HepG2 (cell line): Measurements from ENCODE around the gene MGAT1. TPM values are rescaled to one million over a fixed set of nuclear protein-coding genes. Genes with fewer than 3 reads are reported as not detected.

Experiments used
- BRCA1 ChIP-seq: sonication (generic); formaldehyde crosslinking; IDR thresholded peaks from 2 replicates; pipeline ENCODE4 v1.4.0; 2020; ENCODE audit warnings: missing genetic modification reagents
- RFX1 ChIP-seq: fragments of 450-650 bp; IDR thresholded peaks from 2 replicates; pipeline ENCODE4 v1.6.1; 2017
- SPEN ChIP-seq: sonication (generic); formaldehyde crosslinking; IDR thresholded peaks from 2 replicates; pipeline ENCODE4 v1.5.1; 2020; ENCODE audit warnings: low read depth, mild to moderate bottlenecking, missing genetic modification reagents
- TEAD3 ChIP-seq: optimal IDR thresholded peaks from 2 replicates; pipeline ENCODE3; 2016; ENCODE audit warnings: borderline replicate concordance
- ZBTB20 ChIP-seq: sonication (generic); formaldehyde crosslinking; IDR thresholded peaks from 2 replicates; pipeline ENCODE4 v1.8.1; 2023; ENCODE audit warnings: missing genetic modification reagents, low read depth, mild to moderate bottlenecking, borderline replicate concordance
- ZKSCAN5 ChIP-seq: sonication (generic); formaldehyde crosslinking; IDR thresholded peaks from 2 replicates; pipeline ENCODE4 v1.5.1; 2020; ENCODE audit warnings: mild to moderate bottlenecking, missing genetic modification reagents
- ZNF138 ChIP-seq: sonication (generic); formaldehyde crosslinking; IDR thresholded peaks from 2 replicates; pipeline ENCODE4 v1.5.0; 2020; ENCODE audit warnings: mild to moderate bottlenecking, low read depth, missing genetic modification reagents
- polyA plus RNA-seq, 8 experiments: library from polyadenylated mRNA; depleted of rRNA in 3 of 8; stranded (reverse) in 7 of 8; unstranded in 1 of 8; fragments of >200 nt; fragmentation: Illumina TruSeq in 4 of 8; extraction: Trizol in 4 of 8; gene quantifications; 2 replicates each; pipeline versions ENCODE4 v1.2.1 to v1.2.3, GENCODE V29; 2011 to 2016; ENCODE audit warnings: low read depth in 4 of 8, missing spikeins in 1 of 8, mixed read lengths in 1 of 8; ENCODE audit not compliant: insufficient read depth in 1 of 8
- total RNA-seq, 5 experiments: library from RNA; depleted of rRNA; stranded (reverse); fragments of >200 nt; fragmentation: Illumina TruSeq; extraction: Trizol; gene quantifications; 2 replicates each; pipeline ENCODE4 v1.2.3, GENCODE V29; 2016; ENCODE audit warnings: low read depth in 1 of 5
- TF ChIP-seq, protein P1 (sequence below): sonication (generic); formaldehyde crosslinking; IDR thresholded peaks from 2 replicates; pipeline ENCODE4 v1.4.0; 2020; ENCODE audit warnings: mild to moderate bottlenecking, missing genetic modification reagents
- TF ChIP-seq, protein P2 (sequence below): sonication (generic); formaldehyde crosslinking; IDR thresholded peaks from 2 replicates; pipeline ENCODE4 v1.8.0; 2022; ENCODE audit warnings: mild to moderate bottlenecking, missing genetic modification reagents, moderate library complexity
- TF ChIP-seq, protein P3 (sequence below): sonication (generic); formaldehyde crosslinking; IDR thresholded peaks from 2 replicates; pipeline ENCODE4 v1.9.0; 2021; ENCODE audit warnings: missing genetic modification reagents, mild to moderate bottlenecking, borderline replicate concordance
- TF ChIP-seq, protein P4 (sequence below): sonication (generic); formaldehyde crosslinking; IDR thresholded peaks from 2 replicates; pipeline ENCODE4 v1.4.0; 2020; ENCODE audit warnings: missing genetic modification reagents
- TF ChIP-seq, protein P5 (sequence below): sonication (generic); formaldehyde crosslinking; conservative IDR thresholded peaks from 2 replicates; pipeline ENCODE4 v1.4.0; 2020; ENCODE audit warnings: missing genetic modification reagents

MGAT1 gene
- total and polyA plus RNA-seq, 2 of the 13 experiments (the other 11 are each of a cell fraction or from before 2014, with no cell fraction given) = 50.1 to 55.3 TPM

DNA sequence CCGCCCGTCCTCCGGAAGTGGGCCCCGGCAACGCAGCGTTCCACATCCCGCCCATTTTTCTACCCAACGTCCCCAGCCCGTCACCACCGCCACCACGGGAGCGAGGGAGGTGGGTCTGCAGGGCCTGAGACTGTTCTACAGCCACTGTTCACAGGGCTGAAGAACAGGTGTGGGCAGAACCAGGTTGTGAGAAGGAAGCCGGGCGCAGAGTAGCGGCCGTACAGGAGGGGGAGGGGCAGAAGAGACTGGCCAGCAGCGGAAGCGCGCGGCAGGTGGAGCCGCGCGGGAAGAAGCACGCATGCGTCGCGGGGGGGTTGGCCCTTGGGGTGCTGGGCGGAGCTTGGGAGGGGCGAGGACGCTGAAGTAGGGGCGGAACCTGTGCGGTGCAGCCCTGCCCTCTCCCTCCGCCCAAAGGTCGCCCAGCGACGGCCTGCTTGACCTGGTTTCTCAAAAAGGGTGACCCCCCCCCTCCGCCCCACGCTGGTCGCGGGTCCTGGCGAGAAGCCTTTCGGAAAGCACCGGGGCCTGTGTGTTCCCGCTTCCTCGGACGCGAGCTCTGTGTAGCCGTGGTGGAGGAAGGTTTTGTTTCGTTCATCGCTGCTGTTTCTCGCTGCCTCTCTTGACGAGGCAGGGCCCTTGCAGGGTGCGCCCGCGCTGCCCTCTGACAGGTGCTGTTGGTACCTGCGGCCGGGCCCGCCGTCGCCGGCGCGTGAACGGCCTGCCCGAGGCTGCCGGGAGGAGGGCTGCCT, 7.8 kb upstream of the MGAT1 start (continued):
- TF ChIP-seq, protein P1, sequence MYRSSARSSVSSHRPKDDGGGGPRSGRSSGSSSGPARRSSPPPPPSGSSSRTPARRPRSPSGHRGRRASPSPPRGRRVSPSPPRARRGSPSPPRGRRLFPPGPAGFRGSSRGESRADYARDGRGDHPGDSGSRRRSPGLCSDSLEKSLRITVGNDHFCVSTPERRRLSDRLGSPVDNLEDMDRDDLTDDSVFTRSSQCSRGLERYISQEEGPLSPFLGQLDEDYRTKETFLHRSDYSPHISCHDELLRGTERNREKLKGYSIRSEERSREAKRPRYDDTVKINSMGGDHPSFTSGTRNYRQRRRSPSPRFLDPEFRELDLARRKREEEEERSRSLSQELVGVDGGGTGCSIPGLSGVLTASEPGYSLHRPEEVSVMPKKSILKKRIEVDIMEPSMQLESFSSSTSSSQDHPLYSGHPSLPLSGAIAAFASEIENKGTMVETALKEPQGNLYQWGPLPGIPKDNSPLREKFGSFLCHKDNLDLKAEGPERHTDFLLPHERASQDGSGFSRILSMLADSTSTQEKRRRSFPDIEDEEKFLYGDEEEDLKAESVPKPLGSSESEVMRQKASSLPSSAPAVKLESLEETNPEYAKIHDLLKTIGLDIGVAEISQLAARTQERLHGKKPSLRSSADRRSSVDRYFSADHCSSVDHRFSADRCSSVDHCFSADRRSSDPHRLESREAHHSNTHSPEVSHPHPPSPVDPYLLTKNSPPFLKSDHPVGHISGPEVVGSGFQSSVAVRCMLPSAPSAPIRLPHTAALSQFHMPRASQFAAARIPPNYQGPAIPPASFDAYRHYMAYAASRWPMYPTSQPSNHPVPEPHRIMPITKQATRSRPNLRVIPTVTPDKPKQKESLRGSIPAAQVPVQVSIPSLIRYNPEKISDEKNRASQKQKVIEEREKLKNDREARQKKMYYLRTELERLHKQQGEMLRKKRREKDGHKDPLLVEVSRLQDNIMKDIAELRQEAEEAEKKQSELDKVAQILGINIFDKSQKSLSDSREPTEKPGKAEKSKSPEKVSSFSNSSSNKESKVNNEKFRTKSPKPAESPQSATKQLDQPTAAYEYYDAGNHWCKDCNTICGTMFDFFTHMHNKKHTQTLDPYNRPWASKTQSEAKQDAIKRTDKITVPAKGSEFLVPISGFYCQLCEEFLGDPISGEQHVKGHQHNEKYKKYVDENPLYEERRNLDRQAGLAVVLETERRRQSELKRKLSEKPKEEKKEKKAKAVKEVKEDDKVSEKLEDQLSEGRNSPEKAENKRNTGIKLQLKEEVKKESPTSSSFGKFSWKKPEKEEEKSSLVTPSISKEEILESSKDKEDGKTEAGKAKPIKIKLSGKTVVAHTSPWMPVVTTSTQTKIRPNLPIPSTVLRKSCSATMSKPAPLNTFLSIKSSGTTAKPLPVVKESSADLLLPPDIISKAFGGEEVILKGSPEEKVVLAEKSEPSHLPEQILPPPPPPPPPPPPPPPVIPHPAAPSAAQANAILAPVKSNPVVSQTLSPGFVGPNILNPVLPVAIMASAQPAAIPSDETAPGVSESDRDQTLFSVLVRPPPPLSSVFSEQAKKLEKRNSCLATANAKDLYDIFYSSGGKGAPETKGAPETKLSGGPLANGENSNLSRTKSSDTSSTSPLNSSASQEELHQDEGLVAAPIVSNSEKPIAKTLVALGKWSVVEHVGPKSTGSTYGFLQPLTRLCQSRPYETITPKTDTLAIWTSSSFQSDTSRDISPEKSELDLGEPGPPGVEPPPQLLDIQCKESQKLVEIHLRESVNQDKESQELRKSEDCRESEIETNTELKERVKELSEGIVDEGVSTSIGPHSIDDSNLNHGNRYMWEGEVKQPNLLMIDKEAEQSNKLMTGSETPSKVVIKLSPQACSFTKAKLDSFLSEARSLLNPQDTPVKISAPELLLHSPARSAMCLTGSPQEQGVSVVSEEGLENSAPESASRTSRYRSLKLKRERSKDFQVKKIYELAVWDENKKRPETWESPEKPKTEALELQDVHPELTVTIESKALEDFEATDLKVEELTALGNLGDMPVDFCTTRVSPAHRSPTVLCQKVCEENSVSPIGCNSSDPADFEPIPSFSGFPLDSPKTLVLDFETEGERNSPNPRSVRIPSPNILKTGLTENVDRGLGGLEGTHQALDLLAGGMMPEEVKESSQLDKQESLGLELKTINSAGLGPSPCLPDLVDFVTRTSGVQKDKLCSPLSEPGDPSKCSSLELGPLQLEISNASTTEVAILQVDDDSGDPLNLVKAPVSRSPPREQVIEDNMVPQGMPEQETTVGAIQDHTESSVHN (CRISPR knock-in tag) = no peak
- TF ChIP-seq TEAD3 (CRISPR knock-in tag) (no peak), ZNF138 (CRISPR knock-in tag) (peak; percentile 37; the same call in 1 of the 2 replicates), RFX1 (no peak; the same call in 1 of the 2 replicates), BRCA1 (CRISPR knock-in tag) (no peak), ZKSCAN5 (CRISPR knock-in tag) (no peak; the same call in 1 of the 2 replicates), SPEN (peak; percentile 65), ZBTB20 (peak; percentile 8; the same call in 1 of the 2 replicates)
- TF ChIP-seq, protein P2, sequence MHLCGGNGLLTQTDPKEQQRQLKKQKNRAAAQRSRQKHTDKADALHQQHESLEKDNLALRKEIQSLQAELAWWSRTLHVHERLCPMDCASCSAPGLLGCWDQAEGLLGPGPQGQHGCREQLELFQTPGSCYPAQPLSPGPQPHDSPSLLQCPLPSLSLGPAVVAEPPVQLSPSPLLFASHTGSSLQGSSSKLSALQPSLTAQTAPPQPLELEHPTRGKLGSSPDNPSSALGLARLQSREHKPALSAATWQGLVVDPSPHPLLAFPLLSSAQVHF (CRISPR knock-in tag) = no peak
- TF ChIP-seq, protein P3, sequence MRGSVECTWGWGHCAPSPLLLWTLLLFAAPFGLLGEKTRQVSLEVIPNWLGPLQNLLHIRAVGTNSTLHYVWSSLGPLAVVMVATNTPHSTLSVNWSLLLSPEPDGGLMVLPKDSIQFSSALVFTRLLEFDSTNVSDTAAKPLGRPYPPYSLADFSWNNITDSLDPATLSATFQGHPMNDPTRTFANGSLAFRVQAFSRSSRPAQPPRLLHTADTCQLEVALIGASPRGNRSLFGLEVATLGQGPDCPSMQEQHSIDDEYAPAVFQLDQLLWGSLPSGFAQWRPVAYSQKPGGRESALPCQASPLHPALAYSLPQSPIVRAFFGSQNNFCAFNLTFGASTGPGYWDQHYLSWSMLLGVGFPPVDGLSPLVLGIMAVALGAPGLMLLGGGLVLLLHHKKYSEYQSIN (CRISPR knock-in tag) = no peak
- TF ChIP-seq, protein P4, sequence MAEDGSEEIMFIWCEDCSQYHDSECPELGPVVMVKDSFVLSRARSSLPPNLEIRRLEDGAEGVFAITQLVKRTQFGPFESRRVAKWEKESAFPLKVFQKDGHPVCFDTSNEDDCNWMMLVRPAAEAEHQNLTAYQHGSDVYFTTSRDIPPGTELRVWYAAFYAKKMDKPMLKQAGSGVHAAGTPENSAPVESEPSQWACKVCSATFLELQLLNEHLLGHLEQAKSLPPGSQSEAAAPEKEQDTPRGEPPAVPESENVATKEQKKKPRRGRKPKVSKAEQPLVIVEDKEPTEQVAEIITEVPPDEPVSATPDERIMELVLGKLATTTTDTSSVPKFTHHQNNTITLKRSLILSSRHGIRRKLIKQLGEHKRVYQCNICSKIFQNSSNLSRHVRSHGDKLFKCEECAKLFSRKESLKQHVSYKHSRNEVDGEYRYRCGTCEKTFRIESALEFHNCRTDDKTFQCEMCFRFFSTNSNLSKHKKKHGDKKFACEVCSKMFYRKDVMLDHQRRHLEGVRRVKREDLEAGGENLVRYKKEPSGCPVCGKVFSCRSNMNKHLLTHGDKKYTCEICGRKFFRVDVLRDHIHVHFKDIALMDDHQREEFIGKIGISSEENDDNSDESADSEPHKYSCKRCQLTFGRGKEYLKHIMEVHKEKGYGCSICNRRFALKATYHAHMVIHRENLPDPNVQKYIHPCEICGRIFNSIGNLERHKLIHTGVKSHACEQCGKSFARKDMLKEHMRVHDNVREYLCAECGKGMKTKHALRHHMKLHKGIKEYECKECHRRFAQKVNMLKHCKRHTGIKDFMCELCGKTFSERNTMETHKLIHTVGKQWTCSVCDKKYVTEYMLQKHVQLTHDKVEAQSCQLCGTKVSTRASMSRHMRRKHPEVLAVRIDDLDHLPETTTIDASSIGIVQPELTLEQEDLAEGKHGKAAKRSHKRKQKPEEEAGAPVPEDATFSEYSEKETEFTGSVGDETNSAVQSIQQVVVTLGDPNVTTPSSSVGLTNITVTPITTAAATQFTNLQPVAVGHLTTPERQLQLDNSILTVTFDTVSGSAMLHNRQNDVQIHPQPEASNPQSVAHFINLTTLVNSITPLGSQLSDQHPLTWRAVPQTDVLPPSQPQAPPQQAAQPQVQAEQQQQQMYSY (CRISPR knock-in tag) = no peak
- TF ChIP-seq, protein P5, sequence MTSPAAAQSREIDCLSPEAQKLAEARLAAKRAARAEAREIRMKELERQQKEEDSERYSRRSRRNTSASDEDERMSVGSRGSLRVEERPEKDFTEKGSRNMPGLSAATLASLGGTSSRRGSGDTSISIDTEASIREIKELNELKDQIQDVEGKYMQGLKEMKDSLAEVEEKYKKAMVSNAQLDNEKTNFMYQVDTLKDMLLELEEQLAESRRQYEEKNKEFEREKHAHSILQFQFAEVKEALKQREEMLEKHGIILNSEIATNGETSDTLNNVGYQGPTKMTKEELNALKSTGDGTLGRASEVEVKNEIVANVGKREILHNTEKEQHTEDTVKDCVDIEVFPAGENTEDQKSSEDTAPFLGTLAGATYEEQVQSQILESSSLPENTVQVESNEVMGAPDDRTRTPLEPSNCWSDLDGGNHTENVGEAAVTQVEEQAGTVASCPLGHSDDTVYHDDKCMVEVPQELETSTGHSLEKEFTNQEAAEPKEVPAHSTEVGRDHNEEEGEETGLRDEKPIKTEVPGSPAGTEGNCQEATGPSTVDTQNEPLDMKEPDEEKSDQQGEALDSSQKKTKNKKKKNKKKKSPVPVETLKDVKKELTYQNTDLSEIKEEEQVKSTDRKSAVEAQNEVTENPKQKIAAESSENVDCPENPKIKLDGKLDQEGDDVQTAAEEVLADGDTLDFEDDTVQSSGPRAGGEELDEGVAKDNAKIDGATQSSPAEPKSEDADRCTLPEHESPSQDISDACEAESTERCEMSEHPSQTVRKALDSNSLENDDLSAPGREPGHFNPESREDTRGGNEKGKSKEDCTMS = no peak
